HepG2 (cell line): Measurements from ENCODE around the gene PKIB.

ENCODE experiments used
- MATR3 ChIP-seq: sonication (generic); formaldehyde crosslinking; IDR thresholded peaks from 2 replicates; pipeline ENCODE4 v1.4.0; 2020; ENCODE audit warnings: missing genetic modification reagents
- POLR2AphosphoS5 ChIP-seq: IDR thresholded peaks from 2 replicates; pipeline ENCODE4 v1.6.1; 2012; ENCODE audit warnings: low read depth, low read length
- ZFY ChIP-seq: sonication (generic); formaldehyde crosslinking; IDR thresholded peaks from 2 replicates; pipeline ENCODE4 v1.4.0; 2020; ENCODE audit warnings: missing genetic modification reagents
- ZNF180 ChIP-seq: sonication (generic); formaldehyde crosslinking; IDR thresholded peaks from 2 replicates; pipeline ENCODE4 v1.4.0; 2020; ENCODE audit warnings: low read depth, missing genetic modification reagents, borderline replicate concordance
- ZNF292 ChIP-seq: sonication (generic); formaldehyde crosslinking; IDR thresholded peaks from 2 replicates; pipeline ENCODE4 v1.8.1; 2022; ENCODE audit warnings: mild to moderate bottlenecking, low read depth, missing genetic modification reagents, borderline replicate concordance
- TF ChIP-seq, protein P1 (sequence below), 2 experiments: sonication (generic) in 1 of 2; formaldehyde crosslinking in 1 of 2; IDR thresholded peaks; 2 replicates each; pipeline versions ENCODE4 v1.5.1 to v1.6.1; 2011 to 2020; ENCODE audit warnings: borderline replicate concordance in 1 of 2, low read depth in 1 of 2, low read length in 1 of 2, mild to moderate bottlenecking in 1 of 2, missing genetic modification reagents in 1 of 2, moderate library complexity in 1 of 2
- TF ChIP-seq, protein P2 (sequence below): sonication (generic); formaldehyde crosslinking; IDR thresholded peaks from 2 replicates; pipeline ENCODE4 v1.8.0; 2022; ENCODE audit warnings: missing genetic modification reagents, low read depth, mild to moderate bottlenecking, borderline replicate concordance
- TF ChIP-seq, protein P3 (sequence below): IDR thresholded peaks from 2 replicates; pipeline ENCODE4 v1.6.1; 2016

DNA sequence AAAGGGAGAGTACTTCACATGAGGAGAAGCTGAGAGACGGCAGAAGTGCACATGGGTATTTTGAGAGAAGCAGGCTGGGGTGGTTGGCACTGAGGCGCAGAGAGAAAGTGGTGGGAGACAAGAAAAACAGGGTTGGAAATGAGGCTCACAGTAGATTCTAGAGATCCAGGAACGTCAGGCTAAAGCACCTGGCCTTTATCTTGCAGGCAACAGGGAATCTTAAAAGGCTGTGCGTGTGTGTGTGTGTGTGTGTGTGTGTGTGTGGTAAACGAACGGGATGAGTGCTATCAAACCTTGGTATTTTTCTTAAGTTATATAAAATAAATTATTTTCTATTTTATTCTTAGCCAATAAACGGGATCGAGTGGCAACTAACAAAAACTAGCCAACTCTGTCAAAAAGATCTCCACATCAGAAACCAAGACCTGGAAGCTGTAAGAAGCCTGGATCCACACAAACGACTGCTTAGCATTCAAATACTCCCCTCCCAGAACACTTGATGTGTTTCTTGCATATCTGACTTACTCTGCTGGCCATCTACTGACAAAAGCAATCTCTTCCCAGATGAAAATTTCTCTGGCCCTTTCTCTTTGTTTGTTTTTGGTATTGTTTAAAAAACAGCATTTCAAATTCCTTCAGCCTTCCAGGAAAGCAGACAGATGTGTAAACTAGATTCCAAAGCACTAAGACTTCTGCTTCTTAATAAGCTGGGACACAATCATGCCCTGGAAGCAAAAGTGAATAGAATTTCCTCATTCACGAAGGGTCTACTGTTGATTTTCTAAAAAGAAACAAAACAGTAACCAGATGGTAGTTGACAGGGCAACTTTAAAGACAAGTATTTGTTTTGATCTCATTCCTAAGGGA, 124.6 kb downstream of the PKIB start:
- TF ChIP-seq, protein P1, sequence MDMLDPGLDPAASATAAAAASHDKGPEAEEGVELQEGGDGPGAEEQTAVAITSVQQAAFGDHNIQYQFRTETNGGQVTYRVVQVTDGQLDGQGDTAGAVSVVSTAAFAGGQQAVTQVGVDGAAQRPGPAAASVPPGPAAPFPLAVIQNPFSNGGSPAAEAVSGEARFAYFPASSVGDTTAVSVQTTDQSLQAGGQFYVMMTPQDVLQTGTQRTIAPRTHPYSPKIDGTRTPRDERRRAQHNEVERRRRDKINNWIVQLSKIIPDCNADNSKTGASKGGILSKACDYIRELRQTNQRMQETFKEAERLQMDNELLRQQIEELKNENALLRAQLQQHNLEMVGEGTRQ (IDR thresholded peaks at IDR 0.05; ENCODE audit: low read depth, low read length): no peak
- TF ChIP-seq, protein P1 (CRISPR knock-in tag; IDR thresholded peaks at IDR 0.05; ENCODE audit: borderline replicate concordance): no peak
- TF ChIP-seq POLR2AphosphoS5 (no peak), ZNF180 (CRISPR knock-in tag) (no peak), ZNF292 (no peak), ZFY (CRISPR knock-in tag) (no peak), MATR3 (no peak)
- TF ChIP-seq, protein P2, sequence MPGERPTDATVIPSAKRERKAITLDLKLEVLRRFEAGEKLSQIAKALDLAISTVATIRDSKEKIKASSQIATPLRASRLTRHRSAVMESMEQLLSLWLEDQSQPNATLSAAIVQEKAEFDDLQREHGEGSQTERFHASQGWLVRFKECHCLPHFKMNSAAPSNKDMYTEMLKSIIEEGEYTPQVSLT (CRISPR knock-in tag): no peak
- TF ChIP-seq, protein P3, sequence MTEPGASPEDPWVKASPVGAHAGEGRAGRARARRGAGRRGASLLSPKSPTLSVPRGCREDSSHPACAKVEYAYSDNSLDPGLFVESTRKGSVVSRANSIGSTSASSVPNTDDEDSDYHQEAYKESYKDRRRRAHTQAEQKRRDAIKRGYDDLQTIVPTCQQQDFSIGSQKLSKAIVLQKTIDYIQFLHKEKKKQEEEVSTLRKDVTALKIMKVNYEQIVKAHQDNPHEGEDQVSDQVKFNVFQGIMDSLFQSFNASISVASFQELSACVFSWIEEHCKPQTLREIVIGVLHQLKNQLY (CRISPR knock-in tag): no peak
